Peyer's patch (tissue), 4 donors: ENCODE measurements around the gene DNASE2B.

Experiments used
- POLR2A ChIP-seq, 2 donors: fragments of 450-650 bp; IDR thresholded peaks; one replicate each; pipeline ENCODE4 v1.5.1; 2017; ENCODE audit warnings: antibody characterized with exemption in 2 of 2, mild to moderate bottlenecking in 2 of 2, moderate library complexity in 2 of 2
- TF ChIP-seq, protein P1 (sequence below), 6 experiments: fragments of 450-650 bp in 4 of 6; fragments of 200-600 bp in 2 of 6; sonication (generic) in 1 of 6; IDR thresholded peaks; one replicate each; pipeline ENCODE4 v1.5.1; 2017 to 2019; ENCODE audit warnings: antibody characterized with exemption in 6 of 6, mild to moderate bottlenecking in 3 of 6, moderate library complexity in 1 of 6

DNA sequence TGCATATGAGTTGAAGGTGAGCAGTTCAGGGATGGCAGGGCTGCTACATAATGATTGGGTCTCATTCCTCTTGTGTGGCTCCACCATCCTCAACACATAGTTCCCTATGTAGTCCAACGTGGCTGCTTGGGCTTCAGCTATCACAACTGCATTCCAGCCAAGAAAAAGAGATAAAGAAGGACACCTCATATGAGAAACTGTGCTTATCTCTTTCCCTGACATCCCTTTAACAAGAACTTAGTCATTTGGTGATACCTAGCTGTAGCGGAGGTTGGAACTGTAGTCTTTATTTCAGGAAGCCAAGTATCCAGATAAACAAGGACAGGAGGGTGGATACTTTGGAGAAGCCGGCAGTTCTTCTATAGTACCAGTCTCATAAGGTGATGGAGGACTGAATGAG lies 42.7 kb upstream of the DNASE2B start:
- TF ChIP-seq, protein P1, sequence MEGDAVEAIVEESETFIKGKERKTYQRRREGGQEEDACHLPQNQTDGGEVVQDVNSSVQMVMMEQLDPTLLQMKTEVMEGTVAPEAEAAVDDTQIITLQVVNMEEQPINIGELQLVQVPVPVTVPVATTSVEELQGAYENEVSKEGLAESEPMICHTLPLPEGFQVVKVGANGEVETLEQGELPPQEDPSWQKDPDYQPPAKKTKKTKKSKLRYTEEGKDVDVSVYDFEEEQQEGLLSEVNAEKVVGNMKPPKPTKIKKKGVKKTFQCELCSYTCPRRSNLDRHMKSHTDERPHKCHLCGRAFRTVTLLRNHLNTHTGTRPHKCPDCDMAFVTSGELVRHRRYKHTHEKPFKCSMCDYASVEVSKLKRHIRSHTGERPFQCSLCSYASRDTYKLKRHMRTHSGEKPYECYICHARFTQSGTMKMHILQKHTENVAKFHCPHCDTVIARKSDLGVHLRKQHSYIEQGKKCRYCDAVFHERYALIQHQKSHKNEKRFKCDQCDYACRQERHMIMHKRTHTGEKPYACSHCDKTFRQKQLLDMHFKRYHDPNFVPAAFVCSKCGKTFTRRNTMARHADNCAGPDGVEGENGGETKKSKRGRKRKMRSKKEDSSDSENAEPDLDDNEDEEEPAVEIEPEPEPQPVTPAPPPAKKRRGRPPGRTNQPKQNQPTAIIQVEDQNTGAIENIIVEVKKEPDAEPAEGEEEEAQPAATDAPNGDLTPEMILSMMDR (IDR thresholded peaks at IDR 0.05) = no peak
- no peak for TF ChIP-seq POLR2A (IDR thresholded peaks at IDR 0.05)
